Umbilical cord (tissue), 2 donors: ENCODE measurements around the gene CXCL14. TPM values are rescaled to one million over a fixed set of nuclear protein-coding genes. Genes with fewer than 3 reads are reported as not detected.
A peak's percentile ranks its signal among the peaks of the same experiment; 100 is the strongest.

Source experiments
- DNase-seq: peaks from one replicate; pipeline ENCODE4 v3.0.0-alpha.2; 2015; ENCODE audit warnings: low spot score
- total RNA-seq: library from RNA; depleted of rRNA; stranded (reverse); fragments of >200 nt; gene quantifications from one replicate; pipeline ENCODE4 v1.2.3, GENCODE V29; 2014; ENCODE audit warnings: low replicate concordance; ENCODE audit not compliant: insufficient read depth

CXCL14 gene
- total RNA-seq, 1 donor from 2014 or later, result 70.8 TPM

GRCh38 chr5:135568923-135569360 lies 9.8 kb downstream of the CXCL14 start:
- peak; percentile 46 for DNase-seq

- DNase-seq, result no peak
Measured at GRCh38 chr5:135568246-135568645, 10.5 kb downstream of the CXCL14 start.

- DNase-seq, result no peak
Measured at GRCh38 chr5:135567661-135568060, 11.1 kb downstream of the CXCL14 start.

- DNase-seq, result no peak
Measured at GRCh38 chr5:135566422-135567400, 12.1 kb downstream of the CXCL14 start.

GRCh38 chr5:135565725-135566421 lies 12.9 kb downstream of the CXCL14 start:
- peak; percentile 39 for DNase-seq

GRCh38 chr5:135565266-135565665 lies 13.5 kb downstream of the CXCL14 start:
- no peak for DNase-seq

- no peak for DNase-seq
Measured at GRCh38 chr5:135564331-135564730, 14.5 kb downstream of the CXCL14 start.

- DNase-seq, result no peak
Measured at GRCh38 chr5:135561266-135561665, 17.5 kb downstream of the CXCL14 start.

GRCh38 chr5:135560858-135561257 lies 17.9 kb downstream of the CXCL14 start:
- peak; percentile 94 for DNase-seq

GRCh38 chr5:135559354-135559753 lies 19.4 kb downstream of the CXCL14 start:
- no peak for DNase-seq

GRCh38 chr5:135557076-135557838 lies 21.5 kb downstream of the CXCL14 start:
- no peak for DNase-seq

- DNase-seq, result no peak
Measured at GRCh38 chr5:135556620-135557019, 22.2 kb downstream of the CXCL14 start.

- no peak for DNase-seq
Measured at GRCh38 chr5:135555530-135555929, 23.3 kb downstream of the CXCL14 start.

- peak; percentile 43 for DNase-seq
Measured at GRCh38 chr5:135553688-135554462, 24.9 kb downstream of the CXCL14 start.

- peak; percentile 72 for DNase-seq
Measured at GRCh38 chr5:135551593-135552447, 27.0 kb downstream of the CXCL14 start.

- DNase-seq, result no peak
Measured at GRCh38 chr5:135549413-135549812, 29.4 kb downstream of the CXCL14 start.

GRCh38 chr5:135547590-135548254 lies 31.1 kb downstream of the CXCL14 start:
- DNase-seq, result no peak

- no peak for DNase-seq
Measured at GRCh38 chr5:135546912-135547311, 31.9 kb downstream of the CXCL14 start.

- DNase-seq, result no peak
Measured at GRCh38 chr5:135546101-135546500, 32.7 kb downstream of the CXCL14 start.
